ENCODE measurements around the gene CADPS2.

The CADPS2 gene

DNA sequence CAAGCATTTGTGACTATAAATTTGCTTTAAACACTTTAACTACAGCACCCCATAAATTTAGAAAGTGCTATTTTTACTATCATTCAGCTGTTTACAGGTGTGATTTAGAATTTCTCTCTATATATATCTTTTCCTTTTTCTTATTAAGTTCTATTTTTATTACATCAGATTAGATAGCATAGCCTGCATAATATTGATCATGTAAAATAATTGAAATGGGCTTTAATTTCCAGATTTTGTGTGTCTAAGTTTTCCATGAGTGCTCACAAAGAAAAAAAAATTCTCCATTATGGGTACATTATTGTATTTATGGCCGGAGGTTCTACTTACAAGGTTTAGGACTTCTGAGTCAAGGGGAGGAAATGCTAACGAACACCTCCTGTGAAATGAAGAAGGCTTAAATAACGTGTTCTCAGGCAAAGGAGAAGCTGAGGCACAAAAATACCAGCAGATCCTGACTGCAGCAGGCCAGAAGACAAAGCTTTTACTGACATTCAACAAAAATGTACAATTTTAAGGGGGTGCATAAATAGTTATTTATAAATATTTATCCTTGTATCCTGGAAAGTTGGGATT lies 301.5 kb downstream of the CADPS2 start:
- no peak for DNase-seq

- no peak for DNase-seq
Observed at GRCh38 chr7:122578350-122578749, 307.9 kb downstream of the CADPS2 start.

- no peak for DNase-seq
Observed at GRCh38 chr7:122577449-122578003, 308.7 kb downstream of the CADPS2 start.

- DNase-seq: no peak
Observed at GRCh38 chr7:122572706-122573105, 313.6 kb downstream of the CADPS2 start.

GRCh38 chr7:122561326-122561725 lies 324.9 kb downstream of the CADPS2 start:
- no peak for DNase-seq

GRCh38 chr7:122556873-122557542 lies 329.3 kb downstream of the CADPS2 start:
- DNase-seq: peak; percentile 29

DNA sequence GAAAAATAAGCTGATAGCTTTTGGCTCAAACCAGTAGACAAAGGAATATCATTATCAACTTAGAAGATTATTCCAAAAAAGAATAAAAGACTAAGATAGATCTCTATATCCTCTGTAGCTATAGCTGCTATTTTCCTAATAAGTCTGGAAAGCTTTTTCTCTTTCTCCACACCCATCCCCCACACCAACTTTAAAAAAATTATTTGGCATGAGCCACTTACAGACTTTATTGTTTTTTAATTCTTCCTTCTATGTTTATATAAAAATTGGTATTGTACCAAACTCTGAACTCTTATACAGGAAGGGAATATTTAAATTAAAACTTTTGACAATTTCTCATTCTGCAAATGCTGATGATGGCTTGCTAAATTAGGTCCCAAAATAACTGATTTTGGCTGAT lies 330.0 kb downstream of the CADPS2 start:
- DNase-seq: no peak

DNA sequence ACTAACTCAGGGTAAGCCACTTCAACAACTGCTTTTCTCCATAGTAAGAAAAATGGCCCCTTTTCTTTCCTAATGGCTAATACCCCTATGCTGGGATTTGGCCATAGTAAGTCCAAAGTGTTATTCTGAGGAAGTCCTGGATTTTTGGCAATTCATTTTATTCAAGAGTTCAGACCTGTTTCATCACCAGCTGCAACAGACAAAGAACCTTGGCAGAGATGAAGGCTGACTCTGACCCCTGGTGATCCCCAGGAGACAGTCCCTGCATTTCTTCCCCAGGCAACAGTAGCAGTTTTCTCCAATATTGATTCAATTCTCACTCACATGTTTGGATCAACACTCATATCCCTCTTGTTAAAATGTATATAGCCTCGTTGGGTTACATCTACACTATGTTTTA lies 332.5 kb downstream of the CADPS2 start:
- DNase-seq: no peak

- DNase-seq: no peak
Observed at GRCh38 chr7:122552769-122553168, 333.5 kb downstream of the CADPS2 start.

DNA sequence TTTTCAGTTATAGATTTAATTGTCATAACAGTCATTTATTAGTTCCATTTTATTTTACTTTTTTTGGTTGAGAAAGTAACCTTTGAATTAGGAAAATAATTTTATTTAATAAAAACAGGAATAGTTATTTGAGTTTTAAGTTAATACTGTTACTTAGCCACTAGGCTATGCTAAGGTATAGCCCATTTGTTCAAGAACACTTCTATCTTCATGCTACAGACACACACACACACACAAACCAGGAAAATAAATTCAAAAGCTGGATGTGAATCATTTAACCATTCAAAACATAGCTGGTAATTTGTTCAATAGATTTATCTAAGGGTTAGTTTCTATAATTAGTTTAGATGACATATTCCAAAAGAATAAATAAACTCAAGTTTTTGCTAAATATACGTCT lies 335.7 kb downstream of the CADPS2 start:
- DNase-seq: no peak

- no peak for DNase-seq
Observed at GRCh38 chr7:122549578-122549977, 336.7 kb downstream of the CADPS2 start.

DNA sequence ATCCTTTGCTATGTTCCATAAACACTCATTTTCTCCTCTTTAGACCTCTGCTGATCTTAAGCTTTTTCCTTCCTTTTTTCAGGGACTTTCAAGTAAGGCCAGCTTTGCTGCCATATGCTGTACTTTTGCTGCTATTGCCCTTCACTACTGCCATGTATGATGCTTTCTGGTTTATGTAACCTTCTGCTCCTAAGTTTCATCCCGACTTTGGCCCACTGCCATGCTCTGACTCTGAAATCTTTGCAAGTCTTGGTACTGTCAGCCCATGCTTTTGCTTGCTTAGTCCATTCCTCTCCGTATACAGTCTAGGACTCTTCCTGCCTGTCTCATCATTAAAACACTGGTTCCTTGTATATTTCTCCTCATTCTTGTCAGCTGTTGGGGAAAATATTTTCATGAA lies 339.8 kb downstream of the CADPS2 start:
- no peak for DNase-seq

DNA sequence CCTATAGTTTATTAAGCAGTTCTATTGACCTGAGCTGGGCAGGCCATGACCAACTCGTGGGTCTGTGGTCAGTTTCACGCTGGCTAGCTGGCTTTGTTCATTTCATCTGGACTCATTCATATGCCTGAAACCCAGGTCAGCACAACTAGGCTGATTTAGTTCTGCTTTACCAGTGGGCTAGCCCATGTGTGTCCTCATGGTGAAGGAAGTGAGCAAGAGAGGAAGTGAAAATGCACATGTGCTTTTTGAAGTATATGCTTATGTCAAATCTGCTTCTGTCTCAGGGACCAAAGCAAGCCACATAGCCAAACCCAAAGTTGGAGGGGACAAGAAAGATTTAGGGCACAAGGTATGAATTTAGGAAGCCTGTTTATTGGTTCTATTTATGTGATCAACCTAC lies 341.8 kb downstream of the CADPS2 start:
- DNase-seq: no peak

DNA sequence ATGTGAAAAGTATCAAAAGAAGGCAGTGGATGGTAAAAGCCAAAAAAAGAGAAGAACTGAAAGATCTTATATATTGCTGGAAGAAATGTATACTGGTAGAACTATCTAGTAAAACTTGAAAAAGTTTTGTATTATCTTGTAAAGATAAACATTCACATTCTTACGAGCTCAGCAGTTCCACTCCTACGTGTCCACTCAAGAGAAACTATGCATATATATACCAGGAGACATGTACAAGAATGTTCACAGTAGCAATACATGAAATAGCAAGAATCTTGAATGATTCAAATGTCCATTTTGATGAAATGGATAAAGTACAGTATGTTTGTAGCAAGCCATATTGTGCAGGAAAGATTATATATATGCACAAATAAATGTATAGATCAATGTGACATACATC lies 342.4 kb downstream of the CADPS2 start:
- no peak for DNase-seq

GRCh38 chr7:122543166-122543565 lies 343.1 kb downstream of the CADPS2 start:
- no peak for DNase-seq

GRCh38 chr7:122535086-122535485 lies 351.2 kb downstream of the CADPS2 start:
- DNase-seq: no peak

- DNase-seq: peak; percentile 24
Observed at GRCh38 chr7:122532406-122533269, 353.6 kb downstream of the CADPS2 start.

GRCh38 chr7:122528879-122529481 lies 357.3 kb downstream of the CADPS2 start:
- DNase-seq: no peak

- no peak for DNase-seq
Observed at GRCh38 chr7:122525355-122525754, 360.9 kb downstream of the CADPS2 start.

GRCh38 chr7:122521767-122522166 lies 364.5 kb downstream of the CADPS2 start:
- no peak for DNase-seq

DNA sequence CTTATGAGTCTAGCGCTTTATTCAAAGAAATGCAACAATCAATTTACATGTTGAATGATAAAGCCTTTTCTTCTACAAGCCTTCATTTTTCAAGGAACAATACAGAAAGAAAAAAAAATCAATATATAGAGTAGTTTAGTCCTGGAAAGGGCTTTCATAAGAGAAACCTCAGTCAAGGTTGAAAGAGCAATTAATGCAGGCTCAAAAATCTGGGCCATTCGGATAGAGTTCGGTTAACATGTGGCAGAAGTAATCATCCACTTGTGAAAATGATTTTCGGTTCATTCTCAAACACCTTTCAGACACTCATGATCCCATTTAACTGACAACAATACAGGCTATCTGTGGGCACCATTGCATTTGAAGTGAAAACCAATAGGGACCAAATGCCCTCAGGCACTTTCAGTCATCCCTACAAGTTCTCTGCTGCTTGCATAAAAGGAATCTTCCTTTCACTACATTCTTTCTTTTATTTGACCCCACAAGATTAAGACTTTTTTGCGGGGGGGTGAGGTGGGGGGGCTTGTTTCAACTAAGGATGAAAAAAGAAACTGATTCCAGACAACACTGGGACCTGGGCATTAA lies 365.2 kb downstream of the CADPS2 start:
- DNase-seq: peak; percentile 41

DNA sequence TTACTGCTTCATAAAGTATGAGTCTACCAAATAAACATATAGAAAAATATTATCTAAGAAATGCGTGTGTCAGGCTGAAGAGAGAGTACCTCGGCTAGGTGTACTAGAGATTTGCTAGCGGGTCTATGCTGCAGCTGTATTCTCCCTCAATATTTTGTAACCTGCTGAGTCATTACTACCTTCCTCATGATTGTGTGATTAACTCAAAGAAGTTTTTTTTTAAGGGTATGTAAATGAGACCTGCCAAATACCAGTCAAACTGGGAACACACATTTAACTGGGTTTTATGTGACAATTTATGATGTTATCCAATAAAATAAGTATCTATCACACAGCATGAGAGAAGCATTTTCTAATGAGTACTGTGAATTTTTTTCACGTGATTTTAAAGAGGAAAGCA lies 367.8 kb downstream of the CADPS2 start:
- DNase-seq: no peak

- DNase-seq: no peak
Observed at GRCh38 chr7:122517576-122517975, 368.7 kb downstream of the CADPS2 start.
